GM19395 (cell line): ENCODE results near the gene MEFV.
"Not testable (repeated sequence)": the region's sequence is repeated elsewhere in the genome, so short reads cannot be mapped to it uniquely, and the experiment has no call there.

Experiments
- ATAC-seq: cut with Tn5 transposase; IDR thresholded peaks from one replicate; pipeline ENCODE4 v1.9.1; 2021; ENCODE audit warnings: mild to moderate bottlenecking, moderate library complexity; ENCODE audit not compliant: unreplicated experiment

Gene MEFV

GRCh38 chr16:3223913-3224515 lies 32.4 kb downstream of the MEFV start:
- no peak for ATAC-seq

- ATAC-seq = no peak
Observed at GRCh38 chr16:3220839-3221238, 35.6 kb downstream of the MEFV start.

GRCh38 chr16:3216263-3216640 lies 40.2 kb downstream of the MEFV start:
- ATAC-seq = no peak

DNA sequence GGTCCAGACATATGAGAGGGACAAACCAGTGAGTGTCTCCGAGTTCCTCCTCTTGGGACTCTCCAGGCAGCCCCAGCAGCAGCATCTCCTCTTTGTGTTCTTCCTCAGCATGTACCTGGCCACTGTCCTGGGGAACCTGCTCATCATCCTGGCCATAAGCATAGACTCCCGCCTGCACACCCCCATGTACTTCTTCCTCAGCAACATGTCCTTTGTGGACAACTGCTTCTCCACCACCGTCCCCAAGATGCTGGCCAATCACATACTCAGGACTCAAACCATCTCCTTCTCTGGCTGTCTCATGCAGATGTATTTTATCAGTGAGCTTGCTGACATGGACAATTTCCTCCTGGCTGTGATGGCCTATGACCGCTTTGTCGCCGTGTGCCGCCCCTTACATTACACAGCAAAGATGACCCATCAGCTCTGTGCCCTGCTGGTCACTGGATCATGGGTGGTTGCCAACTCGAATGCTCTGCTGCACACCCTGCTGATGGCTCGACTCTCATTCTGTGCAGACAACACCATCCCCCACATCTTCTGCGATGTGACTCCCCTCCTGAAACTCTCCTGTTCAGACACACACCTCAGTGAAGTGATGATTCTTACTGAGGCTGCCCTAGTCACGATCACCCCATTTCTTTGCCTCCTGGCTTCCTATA lies 40.7 kb downstream of the MEFV start:
- ATAC-seq = no peak

- no peak for ATAC-seq
Observed at GRCh38 chr16:3214904-3215600, 41.4 kb downstream of the MEFV start.

GRCh38 chr16:3212567-3212966 lies 43.9 kb downstream of the MEFV start:
- ATAC-seq = no peak

DNA sequence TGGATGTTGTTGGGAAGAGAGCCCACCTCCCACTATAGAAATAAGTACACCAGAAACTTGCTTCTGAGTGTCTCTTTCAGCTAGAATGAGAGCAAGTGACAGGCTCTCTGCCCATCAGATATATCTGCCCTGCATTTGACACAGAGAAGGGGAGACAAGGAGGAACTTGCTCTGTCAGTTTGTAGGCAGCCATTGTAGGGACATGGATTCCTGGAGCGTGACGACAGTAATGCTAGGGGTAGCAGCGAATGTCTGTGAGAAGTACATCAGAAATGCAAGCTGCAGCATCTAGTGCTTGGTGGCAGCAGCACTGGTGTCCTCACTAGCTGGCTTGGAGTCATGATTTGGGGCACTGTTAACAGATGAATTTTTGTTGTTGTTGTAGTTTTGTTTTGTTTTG lies 44.4 kb downstream of the MEFV start:
- ATAC-seq = no peak

DNA sequence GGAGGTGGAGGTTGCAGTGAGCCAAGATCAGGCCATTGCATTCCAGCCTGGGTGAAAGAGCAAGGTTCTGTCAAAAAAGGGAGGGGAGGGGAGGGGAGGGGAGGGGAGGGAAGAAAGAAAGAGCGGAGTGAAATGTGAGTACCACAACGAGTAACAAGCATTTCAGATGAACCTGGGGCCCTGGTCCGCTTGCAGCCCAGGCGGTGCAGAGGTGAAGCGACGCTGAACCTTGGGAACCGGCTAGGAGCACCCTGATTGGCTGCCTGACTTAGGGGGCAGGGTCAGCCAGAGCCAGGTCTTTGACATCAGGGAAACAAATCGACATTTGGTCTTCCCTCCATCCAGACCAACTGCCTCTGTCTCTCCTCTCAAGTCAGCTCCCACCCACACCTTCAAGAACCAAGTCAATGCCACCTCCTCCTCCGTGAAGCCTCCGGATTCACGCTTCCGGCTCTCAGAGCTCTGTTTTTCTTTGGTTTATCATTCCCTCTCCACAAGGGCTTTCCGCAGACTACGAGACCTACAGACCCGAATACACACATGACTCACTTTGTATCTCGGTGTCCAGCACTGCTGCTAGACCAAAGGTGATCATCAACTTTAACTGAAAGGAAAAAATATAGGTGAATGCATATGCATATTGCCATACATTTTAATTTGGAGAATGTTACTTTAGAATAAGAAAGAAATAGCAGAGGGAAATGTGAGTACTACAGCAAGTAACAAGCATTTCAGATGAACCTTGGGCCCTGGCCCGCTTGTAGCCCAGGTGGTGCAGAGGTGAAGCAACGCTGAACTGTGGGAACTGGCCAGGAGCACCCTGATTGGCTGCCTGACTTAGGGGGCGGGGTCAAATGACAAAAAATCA lies 49.1 kb downstream of the MEFV start:
- no peak for ATAC-seq

- not testable (repeated sequence) for ATAC-seq
Observed at GRCh38 chr16:3205939-3206338, 50.5 kb downstream of the MEFV start.

DNA sequence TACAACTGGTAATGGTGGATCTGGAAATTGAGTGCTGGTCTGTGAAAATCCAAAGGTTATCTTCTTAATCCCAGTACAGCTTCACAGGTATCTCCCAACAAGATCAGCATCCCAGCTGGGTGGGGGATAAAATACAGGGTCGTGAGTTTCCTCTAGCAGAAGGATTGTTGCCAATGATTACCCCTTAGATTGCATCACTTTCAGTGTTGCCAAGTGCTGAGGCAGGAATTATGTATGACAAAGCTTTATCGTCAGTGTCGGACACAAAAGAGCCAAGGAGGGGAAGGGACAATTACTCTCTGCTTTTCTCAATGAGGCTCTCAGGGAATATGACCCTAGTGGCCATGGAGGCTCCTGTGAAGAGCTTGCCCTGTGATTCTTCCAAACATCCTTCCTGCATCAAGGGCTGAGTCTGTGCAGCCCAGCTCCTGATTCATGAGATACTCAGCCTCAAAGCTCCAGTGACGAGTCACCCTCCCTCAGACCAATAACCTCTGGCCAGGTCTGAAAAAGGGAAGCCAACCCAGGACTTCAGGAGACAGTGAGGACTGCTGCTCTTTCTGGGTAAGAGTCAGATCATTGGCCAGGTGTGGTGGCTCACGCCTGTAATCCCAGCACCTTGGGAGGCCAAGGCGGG lies 53.4 kb downstream of the MEFV start:
- no peak for ATAC-seq

DNA sequence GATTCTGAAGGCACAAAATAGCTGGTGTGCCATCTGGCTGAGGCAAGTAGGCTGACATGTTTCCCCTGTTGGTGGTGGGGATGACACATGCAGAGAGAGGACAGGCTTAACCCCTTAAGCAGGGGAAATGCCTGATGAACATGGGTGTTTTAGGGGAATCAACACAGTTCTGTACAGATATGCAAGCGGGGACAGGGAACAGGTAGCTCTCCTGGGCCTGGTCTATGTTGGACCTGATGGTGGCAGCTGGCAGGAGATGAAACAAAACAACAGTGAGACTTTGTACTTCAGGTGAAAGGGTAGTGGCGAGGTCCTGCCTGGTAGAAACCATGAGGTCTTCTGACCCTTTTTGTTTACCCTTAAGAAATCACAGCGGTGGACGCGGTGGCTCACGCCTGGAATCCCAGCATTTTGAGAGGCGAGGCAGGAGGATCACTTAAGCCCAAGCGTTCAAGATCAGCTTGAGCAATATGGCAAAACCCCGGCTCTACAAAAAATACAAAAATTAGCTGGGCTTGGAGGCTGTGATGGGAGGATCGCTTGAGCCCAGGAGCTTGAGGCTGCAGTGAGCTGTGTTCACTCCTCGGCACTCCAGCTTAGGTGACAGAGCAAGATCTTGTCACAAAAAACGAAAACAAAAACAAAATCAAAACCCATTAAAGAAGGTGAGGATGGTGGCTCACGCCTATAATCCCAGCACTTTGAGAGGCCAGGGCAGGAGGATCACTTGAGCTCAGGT lies 57.9 kb downstream of the MEFV start:
- ATAC-seq = no peak

- ATAC-seq = not testable (repeated sequence)
Observed at GRCh38 chr16:3197694-3198333, 58.6 kb downstream of the MEFV start.

DNA sequence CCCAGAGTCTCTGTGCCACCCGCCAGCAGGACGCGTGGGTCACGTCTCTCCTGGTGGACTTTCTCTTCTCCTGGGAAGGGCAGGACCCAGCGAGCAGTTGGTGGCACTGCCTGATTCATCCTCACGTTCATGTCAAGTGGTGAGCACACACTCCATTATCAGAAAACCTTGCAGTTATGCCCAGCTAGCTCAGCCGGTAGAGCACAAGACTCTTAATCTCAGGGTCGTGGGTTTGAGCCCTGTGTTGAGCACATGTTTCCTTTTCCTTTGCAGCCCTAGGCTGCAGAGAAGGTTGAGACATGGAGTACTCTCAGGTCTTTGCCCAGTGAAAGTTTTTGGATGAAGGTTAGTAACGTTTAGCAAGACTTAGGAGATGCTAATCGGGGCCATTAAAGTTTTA lies 60.5 kb downstream of the MEFV start:
- no peak for ATAC-seq

DNA sequence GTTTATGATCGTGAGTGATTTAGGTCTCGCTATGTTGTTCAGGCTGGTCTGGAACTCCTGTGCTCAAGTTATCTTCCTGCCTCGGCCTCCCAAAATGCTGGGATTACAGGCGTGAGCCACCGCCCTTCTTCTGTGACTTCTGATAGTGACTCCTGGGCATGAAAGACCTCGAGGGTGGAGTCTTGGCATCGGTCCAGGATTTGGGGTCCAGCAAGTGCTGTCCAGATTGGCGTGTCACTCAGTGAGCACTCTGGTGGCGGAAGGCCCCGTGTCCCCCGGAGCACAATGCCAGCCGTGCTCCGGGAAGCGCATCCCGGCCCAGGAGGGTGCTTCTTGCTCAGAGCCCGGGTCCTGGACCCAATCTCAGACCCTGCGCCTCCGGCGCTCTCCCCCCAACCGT lies 61.6 kb downstream of the MEFV start:
- ATAC-seq = no peak

DNA sequence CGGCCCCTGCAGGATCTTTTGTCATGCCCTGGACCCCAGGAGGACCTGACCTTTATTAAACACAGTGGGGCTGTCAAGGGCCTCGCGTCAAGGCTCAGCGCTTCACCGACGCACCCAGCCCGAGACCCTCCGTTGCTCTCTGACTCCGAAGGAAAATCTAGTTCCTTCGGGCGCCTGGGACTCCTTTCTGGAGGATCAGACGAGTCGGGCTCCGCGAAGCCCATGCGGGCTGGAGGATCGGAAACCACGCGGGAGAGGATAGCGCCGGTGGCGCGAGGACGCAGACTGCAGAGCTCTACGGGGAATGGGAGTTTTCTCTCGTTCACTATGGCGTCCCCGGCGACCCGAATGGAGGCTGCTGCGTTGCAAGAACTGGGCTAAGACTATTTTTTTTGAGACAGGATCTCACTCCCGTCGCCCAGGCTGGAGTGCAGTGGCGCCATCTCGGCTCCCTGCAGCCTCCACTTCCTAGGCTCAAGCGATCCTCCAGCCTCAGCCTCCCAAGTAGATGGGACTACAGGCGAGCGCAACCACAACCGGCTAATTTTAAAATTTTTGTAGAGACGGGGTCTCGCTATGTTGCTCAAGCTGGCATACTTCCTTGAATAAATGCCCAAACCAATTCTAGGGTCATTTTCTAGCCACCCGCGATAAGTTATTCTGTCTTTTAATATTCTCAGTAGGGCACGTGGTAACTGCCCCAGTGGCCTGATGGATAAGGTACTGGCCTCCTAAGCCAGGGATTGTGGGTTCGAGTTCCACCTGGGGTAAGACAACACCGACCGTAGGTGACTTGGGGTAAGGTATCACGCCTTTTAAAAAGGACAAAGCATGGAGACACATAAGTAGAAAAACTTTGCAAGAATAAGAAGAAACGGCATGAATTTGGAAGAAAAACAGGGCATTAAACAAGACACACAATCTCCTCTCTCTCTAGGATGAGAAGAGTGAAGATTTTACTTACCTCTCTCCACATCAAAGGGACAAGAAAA lies 62.9 kb downstream of the MEFV start:
- ATAC-seq = no peak

DNA sequence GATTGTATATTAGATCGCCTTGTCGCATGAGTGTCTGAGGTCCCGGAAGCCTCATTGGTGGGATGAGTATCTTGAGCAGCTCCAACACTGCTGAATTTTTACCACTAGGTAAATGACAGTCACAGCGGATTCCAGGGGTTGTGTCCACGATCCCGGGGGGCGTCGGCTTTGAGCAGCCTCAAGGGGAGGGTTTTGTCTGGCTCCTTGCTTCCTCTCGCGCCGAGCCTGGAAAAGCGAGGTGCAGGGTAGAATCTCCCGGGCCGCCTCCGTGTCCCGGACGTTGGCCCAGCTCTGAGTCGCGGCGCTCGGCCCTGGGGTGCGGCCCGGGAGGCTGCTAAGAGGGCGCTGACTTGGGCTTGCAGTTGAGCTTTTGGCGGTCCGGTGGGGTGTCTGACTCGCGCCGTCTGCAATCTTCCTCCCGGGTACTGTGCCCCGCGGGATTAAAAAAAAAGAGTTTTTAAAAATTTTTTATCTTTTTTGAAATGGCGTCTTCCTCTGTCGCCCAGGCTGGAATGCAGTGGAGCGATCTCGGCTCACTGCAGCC lies 63.9 kb downstream of the MEFV start:
- no peak for ATAC-seq
